HG02623 (cell line): ENCODE measurements around the gene KCNF1.

Source experiments
- ATAC-seq: cut with Tn5 transposase; IDR thresholded peaks from one replicate; pipeline ENCODE4 v1.9.1; 2021; ENCODE audit warnings: moderate library complexity; ENCODE audit not compliant: unreplicated experiment

The KCNF1 gene

GRCh38 chr2:10918661-10919409, 7.1 kb downstream of the KCNF1 start:
- no peak for ATAC-seq

DNA sequence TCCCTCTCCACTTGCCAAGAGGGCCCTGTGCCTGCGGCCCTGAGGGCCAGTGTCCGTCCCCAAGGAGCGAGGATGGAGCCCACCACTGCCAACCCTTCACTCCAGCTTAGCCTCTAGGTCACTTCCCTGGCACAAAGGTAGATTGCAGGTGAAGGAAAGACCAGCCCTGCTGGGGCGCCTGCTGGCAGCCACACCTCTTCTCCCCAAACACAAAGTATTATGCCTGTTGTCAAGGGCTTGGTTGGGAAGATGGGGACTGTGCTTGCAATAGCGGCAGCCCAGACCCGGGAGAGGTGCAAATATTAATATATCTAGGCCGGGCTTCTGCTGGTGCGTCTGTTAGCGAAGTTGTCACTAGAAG, 7.7 kb downstream of the KCNF1 start:
- ATAC-seq: no peak

GRCh38 chr2:10919771-10920621, 8.3 kb downstream of the KCNF1 start:
- no peak for ATAC-seq

DNA sequence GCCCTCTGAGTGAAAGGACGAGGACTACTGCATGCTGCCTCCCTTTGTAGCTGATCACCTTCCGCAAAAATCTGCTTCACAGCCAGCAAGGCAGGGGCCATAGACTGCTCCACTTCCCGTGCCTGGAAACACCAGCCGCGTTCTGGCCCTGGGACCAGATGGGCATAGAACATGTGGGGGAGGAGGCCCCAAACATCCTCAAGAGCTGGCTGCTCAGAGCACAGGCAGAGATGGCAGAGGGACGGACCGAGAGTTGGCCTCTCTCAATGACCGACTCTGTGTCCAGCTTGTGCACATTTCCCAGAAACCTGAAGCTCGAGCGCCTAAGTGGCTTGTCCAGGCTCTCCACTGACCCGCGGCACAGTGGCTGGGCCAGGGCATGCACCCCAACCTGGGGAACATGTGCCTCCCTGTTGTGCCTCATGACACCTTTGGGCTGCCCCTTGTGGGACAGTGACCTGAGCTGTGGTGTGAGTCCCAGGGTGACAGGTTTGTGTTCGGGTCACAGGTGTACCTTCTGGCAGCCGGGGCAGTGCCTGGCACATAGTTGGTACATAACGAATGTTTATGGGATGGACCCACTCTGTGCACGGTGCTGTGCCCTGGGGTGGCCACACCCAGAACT, 9.1 kb downstream of the KCNF1 start:
- ATAC-seq: no peak

DNA sequence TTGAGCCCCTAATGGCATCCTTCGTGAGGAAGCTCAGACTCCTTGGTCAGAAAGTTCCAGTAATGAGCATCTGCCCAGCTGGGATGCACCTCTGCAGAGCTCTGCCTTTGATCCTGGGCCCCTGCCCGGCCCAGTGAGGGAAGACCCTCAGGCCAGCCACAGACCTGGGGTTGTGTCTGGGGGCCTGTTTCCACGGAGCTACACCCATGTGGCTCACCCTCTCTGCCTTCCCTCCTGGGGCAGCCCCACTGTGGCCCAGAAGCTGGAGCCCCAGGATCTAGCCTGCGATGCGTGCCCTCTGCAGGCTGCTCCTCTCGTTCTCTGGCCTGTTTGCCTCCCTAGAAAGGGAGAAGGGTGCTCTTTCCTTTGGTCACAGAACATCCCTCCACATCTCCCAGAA, 9.8 kb downstream of the KCNF1 start:
- no peak for ATAC-seq

GRCh38 chr2:10922307-10923007, 10.7 kb downstream of the KCNF1 start:
- ATAC-seq: no peak

GRCh38 chr2:10923008-10923375, 11.3 kb downstream of the KCNF1 start:
- ATAC-seq: no peak

GRCh38 chr2:10923965-10924364, 12.2 kb downstream of the KCNF1 start:
- no peak for ATAC-seq

GRCh38 chr2:10924441-10924840, 12.7 kb downstream of the KCNF1 start:
- no peak for ATAC-seq

DNA sequence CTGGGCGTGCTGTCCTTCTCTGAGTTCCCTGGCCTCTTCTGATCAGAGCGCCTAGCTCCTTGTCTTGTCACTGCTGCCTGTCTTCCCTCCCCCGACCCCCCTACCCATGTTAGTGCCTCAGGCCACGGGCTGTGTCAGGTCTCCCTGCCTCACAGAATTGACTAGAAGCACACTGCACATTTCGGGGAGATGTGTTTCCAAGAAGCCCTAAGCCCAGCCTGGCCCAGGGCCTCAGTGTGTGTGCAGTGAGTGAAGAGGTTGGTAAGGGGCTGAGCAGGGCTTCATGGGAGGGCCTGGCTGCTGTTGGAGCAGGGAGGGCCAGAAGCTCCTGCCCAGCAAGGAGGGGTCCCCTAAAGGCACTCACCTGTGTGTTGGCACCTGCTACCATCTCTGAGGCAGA, 13.1 kb downstream of the KCNF1 start:
- ATAC-seq: no peak

- ATAC-seq: no peak
These were observed 14.6 kb downstream of the KCNF1 start for GRCh38 chr2:10926191-10926820.

DNA sequence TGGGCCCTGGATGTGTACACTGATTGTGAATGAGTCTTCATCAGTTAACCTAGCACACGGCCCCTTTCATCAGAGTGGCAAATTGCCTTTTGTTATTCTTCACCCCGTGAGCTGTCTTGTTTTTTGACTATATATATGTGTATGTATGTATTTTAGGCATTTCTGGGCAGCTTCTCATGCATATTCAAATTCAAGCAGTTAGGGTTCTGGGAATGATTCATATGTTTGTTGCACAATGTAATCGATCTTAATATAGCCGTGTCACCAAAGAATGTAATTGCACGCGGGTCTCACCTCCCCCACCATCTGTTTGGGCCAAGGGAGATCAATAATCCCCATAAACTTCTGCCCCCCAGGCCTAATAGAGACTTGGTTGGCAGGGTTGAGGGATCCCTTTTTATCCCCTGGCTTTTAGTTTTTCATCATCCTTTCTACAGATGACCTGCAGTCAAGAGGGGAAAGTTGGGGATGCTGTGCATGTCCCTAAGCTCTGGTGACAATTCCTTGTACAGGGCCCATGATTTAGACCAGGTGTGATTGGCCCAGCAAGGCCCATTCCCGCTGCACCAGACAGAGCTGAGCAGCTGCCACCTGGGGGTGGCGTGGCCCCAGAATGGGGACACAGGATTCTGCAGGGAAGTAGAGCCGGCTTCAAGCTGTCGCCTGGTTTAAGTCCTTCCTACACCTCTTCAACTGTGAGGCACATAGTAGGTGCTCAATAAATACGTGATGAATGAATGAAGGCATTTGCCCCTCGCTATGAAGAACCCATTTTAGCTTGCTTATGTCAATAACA, 19.2 kb downstream of the KCNF1 start:
- ATAC-seq: no peak

GRCh38 chr2:10931710-10932255, 20.0 kb downstream of the KCNF1 start:
- ATAC-seq: no peak

GRCh38 chr2:10932345-10933151, 20.8 kb downstream of the KCNF1 start:
- ATAC-seq: no peak

DNA sequence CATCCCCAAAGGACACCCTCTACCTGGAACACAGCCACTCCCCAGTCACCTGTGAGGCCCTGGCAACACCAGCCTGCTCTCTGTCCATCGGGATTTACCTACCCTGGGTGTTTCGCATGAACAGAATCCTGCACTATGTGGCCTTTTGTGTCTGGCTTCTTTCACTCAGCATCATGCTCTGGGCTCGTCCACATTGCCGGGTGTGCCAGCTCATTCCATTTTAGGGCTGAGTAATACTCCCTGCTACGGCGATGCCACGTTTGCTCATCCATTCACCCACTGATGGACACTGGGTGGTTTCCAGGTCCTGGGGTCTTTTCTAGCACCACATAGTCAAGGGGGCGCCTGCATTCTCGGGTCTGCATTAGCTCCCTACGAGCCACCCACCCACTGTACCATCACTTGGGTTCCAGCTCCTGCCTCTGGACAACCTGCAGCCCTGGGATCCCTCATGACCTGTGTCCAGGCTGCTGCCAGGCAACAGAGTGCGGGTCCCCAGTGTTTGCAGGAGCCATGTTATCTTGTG, 22.0 kb downstream of the KCNF1 start:
- ATAC-seq: no peak

GRCh38 chr2:10934308-10934978, 22.7 kb downstream of the KCNF1 start:
- no peak for ATAC-seq

GRCh38 chr2:10934979-10935350, 23.2 kb downstream of the KCNF1 start:
- ATAC-seq: no peak

GRCh38 chr2:10935366-10935918, 23.7 kb downstream of the KCNF1 start:
- ATAC-seq: no peak
